HFF-Myc (cell line): ENCODE data around the gene COL6A5.
"Not testable (repeated sequence)": the region's sequence is repeated elsewhere in the genome, so short reads cannot be mapped to it uniquely, and the experiment has no call there.

Source experiments
- DNase-seq: peaks from one replicate; pipeline ENCODE4 v3.0.0-alpha.2; 2011; ENCODE audit warnings: low read depth; ENCODE audit errors: extremely low read depth
- H3K4me3 ChIP-seq: replicated peaks from 2 replicates; pipeline ENCODE4 v1.5.1; 2011; ENCODE audit warnings: low read depth, mild to moderate bottlenecking, control low read depth, low read length
- CTCF ChIP-seq: IDR thresholded peaks from 2 replicates; pipeline ENCODE4 v1.5.1; 2012; ENCODE audit warnings: mild to moderate bottlenecking, low read depth, low read length, control low read depth; ENCODE audit errors: missing control alignments

The COL6A5 gene

GRCh38 chr3:130340766-130341165 lies 4.7 kb upstream of the COL6A5 start:
- TF ChIP-seq CTCF, result no peak
- DNase-seq, result no peak
- H3K4me3 ChIP-seq, result no peak overlapping the region

- H3K4me3 ChIP-seq, result no peak overlapping the region
- no peak for DNase-seq
- TF ChIP-seq CTCF, result no peak
These were observed 4.1 kb upstream of the COL6A5 start for GRCh38 chr3:130341388-130341787.

GRCh38 chr3:130341882-130342281 lies 3.6 kb upstream of the COL6A5 start:
- TF ChIP-seq CTCF, result no peak
- no peak for DNase-seq
- H3K4me3 ChIP-seq, result no peak overlapping the region

- DNase-seq, result no peak
- H3K4me3 ChIP-seq, result no peak overlapping the region
- no peak for TF ChIP-seq CTCF
These were observed 2.4 kb upstream of the COL6A5 start for GRCh38 chr3:130342821-130343661.

- DNase-seq, H3K4me3 ChIP-seq: not testable (repeated sequence)
These were observed 2.8 kb downstream of the COL6A5 start for GRCh38 chr3:130348258-130348657.

- DNase-seq, result no peak
- no peak for TF ChIP-seq CTCF
- no peak overlapping the region for H3K4me3 ChIP-seq
These were observed 9.0 kb downstream of the COL6A5 start for GRCh38 chr3:130354430-130354829.

GRCh38 chr3:130374033-130374432 lies 28.6 kb downstream of the COL6A5 start:
- no peak for DNase-seq
- no peak for TF ChIP-seq CTCF
- H3K4me3 ChIP-seq, result no peak overlapping the region
